HEK293 (cell line): ENCODE results near the gene PRSS8.

Source experiments
- KLF1 ChIP-seq: fragments of 450-650 bp; formaldehyde crosslinking; IDR thresholded peaks from 2 replicates; pipeline ENCODE4 v1.5.1; 2016; ENCODE audit warnings: missing biosample characterization, missing genetic modification characterization
- MYNN ChIP-seq: fragments of 450-650 bp; formaldehyde crosslinking; IDR thresholded peaks from 2 replicates; pipeline ENCODE4 v1.5.1; 2016; ENCODE audit warnings: missing biosample characterization, missing genetic modification characterization, borderline replicate concordance
- ZBTB1 ChIP-seq: fragments of 450-650 bp; formaldehyde crosslinking; IDR thresholded peaks from 2 replicates; pipeline ENCODE4 v1.5.1; 2016; ENCODE audit warnings: missing biosample characterization, missing genetic modification characterization
- ZNF138 ChIP-seq: fragments of 450-650 bp; formaldehyde crosslinking; IDR thresholded peaks from 2 replicates; pipeline ENCODE4 v1.5.1; 2016; ENCODE audit warnings: missing biosample characterization, missing genetic modification characterization, borderline replicate concordance
- ZNF155 ChIP-seq: fragments of 450-650 bp; formaldehyde crosslinking; IDR thresholded peaks from 2 replicates; pipeline ENCODE4 v1.5.1; 2016; ENCODE audit warnings: missing biosample characterization, missing genetic modification characterization
- ZNF23 ChIP-seq: fragments of 450-650 bp; formaldehyde crosslinking; IDR thresholded peaks from 2 replicates; pipeline ENCODE4 v1.5.1; 2016; ENCODE audit warnings: missing biosample characterization, missing genetic modification characterization, borderline replicate concordance
- ZNF292 ChIP-seq: fragments of 450-650 bp; formaldehyde crosslinking; IDR thresholded peaks from 2 replicates; pipeline ENCODE4 v1.5.1; 2016; ENCODE audit warnings: low read depth, missing biosample characterization, missing genetic modification characterization, borderline replicate concordance
- ZNF394 ChIP-seq: fragments of 450-650 bp; formaldehyde crosslinking; IDR thresholded peaks from 2 replicates; pipeline ENCODE4 v1.5.1; 2016; ENCODE audit warnings: missing biosample characterization, missing genetic modification characterization, mild to moderate bottlenecking, moderate library complexity, borderline replicate concordance
- TF ChIP-seq, protein P1 (sequence below): fragments of 450-650 bp; formaldehyde crosslinking; IDR thresholded peaks from 2 replicates; pipeline ENCODE4 v1.5.1; 2016; ENCODE audit warnings: missing biosample characterization, missing genetic modification characterization
- TF ChIP-seq, protein P2 (sequence below): fragments of 450-650 bp; formaldehyde crosslinking; IDR thresholded peaks from 2 replicates; pipeline ENCODE4 v1.5.1; 2016; ENCODE audit warnings: missing biosample characterization, missing genetic modification characterization
- TF ChIP-seq, protein P3 (sequence below): fragments of 450-650 bp; formaldehyde crosslinking; IDR thresholded peaks from 2 replicates; pipeline ENCODE4 v1.5.1; 2017; ENCODE audit warnings: missing biosample characterization, missing genetic modification characterization

DNA sequence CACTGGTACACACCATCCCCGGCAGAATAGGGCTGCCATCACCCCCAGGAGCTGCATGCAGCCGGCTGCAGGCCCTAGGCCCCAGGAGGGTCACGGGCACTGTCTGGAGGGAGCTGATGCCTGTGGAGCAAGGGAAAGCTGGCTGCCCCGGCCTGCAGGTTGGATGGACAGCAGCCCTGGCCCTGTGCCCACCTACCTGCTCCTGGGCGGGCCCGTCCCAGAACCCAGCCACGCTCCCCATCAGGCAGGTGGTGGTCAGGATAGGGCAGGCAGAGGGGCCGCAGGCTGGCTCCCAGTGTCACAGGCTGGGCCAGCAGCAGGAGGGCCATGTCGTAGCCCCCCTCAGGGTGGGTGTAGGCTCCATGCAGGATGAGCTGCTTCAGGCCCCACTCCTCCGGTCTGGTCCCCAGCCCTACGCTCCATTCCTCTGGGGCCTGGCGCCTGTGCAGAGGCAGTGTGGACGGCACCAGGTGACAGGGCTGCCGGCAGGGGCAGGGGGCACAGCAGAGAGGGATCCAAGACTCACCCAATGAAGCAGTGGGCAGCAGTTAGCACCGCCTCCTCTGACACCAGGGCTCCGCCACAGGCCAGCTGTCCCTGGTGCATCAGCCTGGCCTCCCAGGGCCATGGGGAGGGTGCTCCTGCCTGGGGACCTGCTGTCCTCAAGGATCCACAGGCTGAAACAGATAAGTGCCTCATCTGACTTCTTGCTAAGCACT is 50.8 kb downstream of the PRSS8 start:
- no peak for TF ChIP-seq ZNF394 (tag by site-specific recombination)
- no peak for TF ChIP-seq KLF1 (tag by site-specific recombination)
- TF ChIP-seq, protein P1, sequence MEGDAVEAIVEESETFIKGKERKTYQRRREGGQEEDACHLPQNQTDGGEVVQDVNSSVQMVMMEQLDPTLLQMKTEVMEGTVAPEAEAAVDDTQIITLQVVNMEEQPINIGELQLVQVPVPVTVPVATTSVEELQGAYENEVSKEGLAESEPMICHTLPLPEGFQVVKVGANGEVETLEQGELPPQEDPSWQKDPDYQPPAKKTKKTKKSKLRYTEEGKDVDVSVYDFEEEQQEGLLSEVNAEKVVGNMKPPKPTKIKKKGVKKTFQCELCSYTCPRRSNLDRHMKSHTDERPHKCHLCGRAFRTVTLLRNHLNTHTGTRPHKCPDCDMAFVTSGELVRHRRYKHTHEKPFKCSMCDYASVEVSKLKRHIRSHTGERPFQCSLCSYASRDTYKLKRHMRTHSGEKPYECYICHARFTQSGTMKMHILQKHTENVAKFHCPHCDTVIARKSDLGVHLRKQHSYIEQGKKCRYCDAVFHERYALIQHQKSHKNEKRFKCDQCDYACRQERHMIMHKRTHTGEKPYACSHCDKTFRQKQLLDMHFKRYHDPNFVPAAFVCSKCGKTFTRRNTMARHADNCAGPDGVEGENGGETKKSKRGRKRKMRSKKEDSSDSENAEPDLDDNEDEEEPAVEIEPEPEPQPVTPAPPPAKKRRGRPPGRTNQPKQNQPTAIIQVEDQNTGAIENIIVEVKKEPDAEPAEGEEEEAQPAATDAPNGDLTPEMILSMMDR (tag by site-specific recombination): no peak
- TF ChIP-seq MYNN: no peak
- no peak for TF ChIP-seq ZNF138
- no peak for TF ChIP-seq ZNF155 (tag by site-specific recombination)
- no peak for TF ChIP-seq ZNF292 (tag by site-specific recombination)
- no peak for TF ChIP-seq ZBTB1 (tag by site-specific recombination)
- TF ChIP-seq, protein P2, sequence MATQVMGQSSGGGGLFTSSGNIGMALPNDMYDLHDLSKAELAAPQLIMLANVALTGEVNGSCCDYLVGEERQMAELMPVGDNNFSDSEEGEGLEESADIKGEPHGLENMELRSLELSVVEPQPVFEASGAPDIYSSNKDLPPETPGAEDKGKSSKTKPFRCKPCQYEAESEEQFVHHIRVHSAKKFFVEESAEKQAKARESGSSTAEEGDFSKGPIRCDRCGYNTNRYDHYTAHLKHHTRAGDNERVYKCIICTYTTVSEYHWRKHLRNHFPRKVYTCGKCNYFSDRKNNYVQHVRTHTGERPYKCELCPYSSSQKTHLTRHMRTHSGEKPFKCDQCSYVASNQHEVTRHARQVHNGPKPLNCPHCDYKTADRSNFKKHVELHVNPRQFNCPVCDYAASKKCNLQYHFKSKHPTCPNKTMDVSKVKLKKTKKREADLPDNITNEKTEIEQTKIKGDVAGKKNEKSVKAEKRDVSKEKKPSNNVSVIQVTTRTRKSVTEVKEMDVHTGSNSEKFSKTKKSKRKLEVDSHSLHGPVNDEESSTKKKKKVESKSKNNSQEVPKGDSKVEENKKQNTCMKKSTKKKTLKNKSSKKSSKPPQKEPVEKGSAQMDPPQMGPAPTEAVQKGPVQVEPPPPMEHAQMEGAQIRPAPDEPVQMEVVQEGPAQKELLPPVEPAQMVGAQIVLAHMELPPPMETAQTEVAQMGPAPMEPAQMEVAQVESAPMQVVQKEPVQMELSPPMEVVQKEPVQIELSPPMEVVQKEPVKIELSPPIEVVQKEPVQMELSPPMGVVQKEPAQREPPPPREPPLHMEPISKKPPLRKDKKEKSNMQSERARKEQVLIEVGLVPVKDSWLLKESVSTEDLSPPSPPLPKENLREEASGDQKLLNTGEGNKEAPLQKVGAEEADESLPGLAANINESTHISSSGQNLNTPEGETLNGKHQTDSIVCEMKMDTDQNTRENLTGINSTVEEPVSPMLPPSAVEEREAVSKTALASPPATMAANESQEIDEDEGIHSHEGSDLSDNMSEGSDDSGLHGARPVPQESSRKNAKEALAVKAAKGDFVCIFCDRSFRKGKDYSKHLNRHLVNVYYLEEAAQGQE (tag by site-specific recombination): peak; percentile 38; the same call in 1 of the 2 replicates
- TF ChIP-seq, protein P3, sequence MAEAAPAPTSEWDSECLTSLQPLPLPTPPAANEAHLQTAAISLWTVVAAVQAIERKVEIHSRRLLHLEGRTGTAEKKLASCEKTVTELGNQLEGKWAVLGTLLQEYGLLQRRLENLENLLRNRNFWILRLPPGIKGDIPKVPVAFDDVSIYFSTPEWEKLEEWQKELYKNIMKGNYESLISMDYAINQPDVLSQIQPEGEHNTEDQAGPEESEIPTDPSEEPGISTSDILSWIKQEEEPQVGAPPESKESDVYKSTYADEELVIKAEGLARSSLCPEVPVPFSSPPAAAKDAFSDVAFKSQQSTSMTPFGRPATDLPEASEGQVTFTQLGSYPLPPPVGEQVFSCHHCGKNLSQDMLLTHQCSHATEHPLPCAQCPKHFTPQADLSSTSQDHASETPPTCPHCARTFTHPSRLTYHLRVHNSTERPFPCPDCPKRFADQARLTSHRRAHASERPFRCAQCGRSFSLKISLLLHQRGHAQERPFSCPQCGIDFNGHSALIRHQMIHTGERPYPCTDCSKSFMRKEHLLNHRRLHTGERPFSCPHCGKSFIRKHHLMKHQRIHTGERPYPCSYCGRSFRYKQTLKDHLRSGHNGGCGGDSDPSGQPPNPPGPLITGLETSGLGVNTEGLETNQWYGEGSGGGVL: no peak
- TF ChIP-seq ZNF23 (tag by site-specific recombination): no peak
